ENCODE results near the gene PTMA. TPM values are rescaled to one million over a fixed set of nuclear protein-coding genes. Genes with fewer than 3 reads are reported as not detected.
A peak's percentile ranks its signal among the peaks of the same experiment; 100 is the strongest.

PTMA gene
- total RNA-seq, 1 experiment from 2014 or later = 1,354 TPM

- Mint-ChIP-seq H3K27ac (ENCODE audit: unreplicated experiment) (peak overlapping the region; percentile 40), H3K4me1 (ENCODE audit: low read depth, unreplicated experiment) (no peaks in the 10 kb centered on the region), H3K4me3 (ENCODE audit: low read depth, unreplicated experiment) (peak overlapping the region; percentile 74), H3K27me3 (ENCODE audit: unreplicated experiment) (no peaks in the 10 kb centered on the region), H3K36me3 (ENCODE audit: insufficient read depth, unreplicated experiment) (peaks cover 29% of the 10 kb centered on the region), H3K9me3 (ENCODE audit: low read depth, unreplicated experiment) (no peaks in the 10 kb centered on the region)
- BruUV-seq (replicated peaks) = no TSS peak
- DNase-seq = peak; percentile 97
- CTCF ChIA-PET = no interaction called here
- intact Hi-C loops (cut with micrococcal nuclease; ENCODE audit: unreplicated experiment) = no loop called here
- TF ChIP-seq CTCF (IDR thresholded peaks at IDR 0.05; ENCODE audit: unreplicated experiment) = no peak
Observed at GRCh38 chr2:231662028-231662810, 46.1 kb upstream of the PTMA start.

- Mint-ChIP-seq H3K9me3 (ENCODE audit: low read depth, unreplicated experiment) (no peaks in the 10 kb centered on the region), H3K27ac (ENCODE audit: unreplicated experiment) (peak overlapping the region; percentile 40), H3K36me3 (ENCODE audit: insufficient read depth, unreplicated experiment) (peaks cover 29% of the 10 kb centered on the region), H3K27me3 (ENCODE audit: unreplicated experiment) (no peaks in the 10 kb centered on the region), H3K4me3 (ENCODE audit: low read depth, unreplicated experiment) (peak overlapping the region; percentile 74), H3K4me1 (ENCODE audit: low read depth, unreplicated experiment) (no peaks in the 10 kb centered on the region)
- CTCF ChIA-PET = no interaction called here
- intact Hi-C loops (cut with micrococcal nuclease; ENCODE audit: unreplicated experiment) = no loop called here
- no peak for DNase-seq
- BruUV-seq (replicated peaks) = no TSS peak
- TF ChIP-seq CTCF (IDR thresholded peaks at IDR 0.05; ENCODE audit: unreplicated experiment) = no peak
Observed at GRCh38 chr2:231662811-231663457, 45.4 kb upstream of the PTMA start.

GRCh38 chr2:231663458-231664212, 44.7 kb upstream of the PTMA start:
- CTCF ChIA-PET = no interaction called here
- H3K9me3 Mint-ChIP-seq (ENCODE audit: low read depth, unreplicated experiment) = no peaks in the 10 kb centered on the region
- H3K36me3 Mint-ChIP-seq (ENCODE audit: insufficient read depth, unreplicated experiment) = peaks cover 29% of the 10 kb centered on the region
- no TSS peak for BruUV-seq (replicated peaks)
- no peak overlapping the region for H3K4me3 Mint-ChIP-seq (ENCODE audit: low read depth, unreplicated experiment)
- no peaks in the 10 kb centered on the region for H3K4me1 Mint-ChIP-seq (ENCODE audit: low read depth, unreplicated experiment)
- DNase-seq = no peak
- no peak for TF ChIP-seq CTCF (IDR thresholded peaks at IDR 0.05; ENCODE audit: unreplicated experiment)
- H3K27ac Mint-ChIP-seq (ENCODE audit: unreplicated experiment) = peak overlapping the region; percentile 40
- intact Hi-C loops (cut with micrococcal nuclease; ENCODE audit: unreplicated experiment) = no loop called here
- H3K27me3 Mint-ChIP-seq (ENCODE audit: unreplicated experiment) = no peaks in the 10 kb centered on the region

- no peak overlapping the region for H3K27ac Mint-ChIP-seq (ENCODE audit: unreplicated experiment)
- TF ChIP-seq CTCF (IDR thresholded peaks at IDR 0.05; ENCODE audit: unreplicated experiment) = no peak
- intact Hi-C loops (cut with micrococcal nuclease; ENCODE audit: unreplicated experiment) = no loop called here
- peaks cover 29% of the 10 kb centered on the region for H3K36me3 Mint-ChIP-seq (ENCODE audit: insufficient read depth, unreplicated experiment)
- no peak for DNase-seq
- H3K4me1 Mint-ChIP-seq (ENCODE audit: low read depth, unreplicated experiment) = no peaks in the 10 kb centered on the region
- no TSS peak for BruUV-seq (replicated peaks)
- no peaks in the 10 kb centered on the region for H3K27me3 Mint-ChIP-seq (ENCODE audit: unreplicated experiment)
- CTCF ChIA-PET = no interaction called here
- H3K9me3 Mint-ChIP-seq (ENCODE audit: low read depth, unreplicated experiment) = no peaks in the 10 kb centered on the region
- H3K4me3 Mint-ChIP-seq (ENCODE audit: low read depth, unreplicated experiment) = no peak overlapping the region
Observed at GRCh38 chr2:231664727-231665126, 43.6 kb upstream of the PTMA start.
